Left lobe of liver (tissue), 2 donors: ENCODE measurements around the gene CD200R1. TPM values are rescaled to one million over a fixed set of nuclear protein-coding genes. Genes with fewer than 3 reads are reported as not detected.

Experiments used
- ATAC-seq: fragments of 200-7000 bp; cut with Tn5 transposase; one replicate; pipeline ENCODE4 v1.9.1; 2020; ENCODE audit warnings: mild to moderate bottlenecking, moderate library complexity
- DNase-seq: peaks from one replicate; pipeline ENCODE4 v3.0.0-alpha.2; 2020; ENCODE audit warnings: low spot score
- total RNA-seq: library from RNA; stranded (reverse); gene quantifications from one replicate; pipeline ENCODE4 v1.2.1, GENCODE V29; 2021
- donor health status: DM: no; HTN: no; CAD: no; lungs with moderate emphysema.
- donor health status: DM: no; HTN: yes; CAD: no.

The CD200R1 gene
- total RNA-seq, 1 donor from 2014 or later, result 0.38 TPM

- ATAC-seq, result no peak
Observed at GRCh38 chr3:112894258-112894657, 80.6 kb downstream of the CD200R1 start.

DNA sequence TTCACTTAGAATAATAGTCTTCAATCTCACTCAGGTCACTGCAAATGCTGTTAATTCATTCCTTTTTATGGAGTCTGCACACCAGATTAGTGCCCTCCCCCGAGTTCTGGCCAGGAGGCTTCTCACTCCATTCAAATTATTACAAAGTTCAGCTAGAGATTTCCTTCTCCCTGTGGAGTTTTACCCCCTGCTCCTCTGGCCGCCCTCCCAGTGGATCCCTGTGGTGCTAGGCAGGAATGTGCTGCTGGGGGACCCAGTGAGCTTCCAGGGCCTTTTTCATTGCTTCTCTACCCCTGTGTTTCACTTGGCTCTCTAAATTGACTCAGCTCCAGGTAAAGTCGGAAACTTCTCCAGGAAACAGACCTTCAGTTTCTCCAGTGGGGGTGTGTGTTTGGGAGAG, 85.5 kb downstream of the CD200R1 start:
- ATAC-seq, result no peak

More at GRCh38 chr3:112894258-112894657, 80.6 kb downstream of the CD200R1 start:
- no peak for DNase-seq

GRCh38 chr3:112888381-112889085, 86.4 kb downstream of the CD200R1 start:
- DNase-seq, result no peak
- no peak for ATAC-seq

More for the DNA sequence above, 85.5 kb downstream of the CD200R1 start:
- no peak for DNase-seq

GRCh38 chr3:112884678-112885290, 90.1 kb downstream of the CD200R1 start:
- ATAC-seq, result no peak
- no peak for DNase-seq

- DNase-seq (no peak), ATAC-seq (no peak)
Observed at GRCh38 chr3:112881891-112882290, 93.0 kb downstream of the CD200R1 start.

DNA sequence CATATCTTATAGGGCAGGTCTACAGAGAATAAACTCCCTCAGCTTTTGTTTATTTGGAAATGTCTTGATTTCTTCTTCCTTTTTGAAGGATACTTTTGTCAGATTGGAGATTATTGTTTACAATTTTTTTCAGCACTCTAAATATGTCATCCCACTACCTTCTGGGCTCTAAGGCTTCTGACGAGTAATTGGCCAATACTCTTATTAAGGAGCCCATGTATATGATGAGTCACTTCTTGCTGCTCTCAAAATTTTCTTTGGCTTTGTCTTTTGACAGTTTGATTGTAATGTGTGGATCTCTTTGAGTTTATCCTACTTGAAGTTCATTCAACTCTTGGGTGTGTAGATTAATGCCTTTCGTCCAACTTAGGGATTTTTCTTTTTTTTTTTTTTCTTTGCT, 99.3 kb downstream of the CD200R1 start:
- ATAC-seq (no peak), DNase-seq (no peak)

- ATAC-seq, result no peak
- no peak for DNase-seq
Observed at GRCh38 chr3:112874725-112875124, 100.2 kb downstream of the CD200R1 start.

DNA sequence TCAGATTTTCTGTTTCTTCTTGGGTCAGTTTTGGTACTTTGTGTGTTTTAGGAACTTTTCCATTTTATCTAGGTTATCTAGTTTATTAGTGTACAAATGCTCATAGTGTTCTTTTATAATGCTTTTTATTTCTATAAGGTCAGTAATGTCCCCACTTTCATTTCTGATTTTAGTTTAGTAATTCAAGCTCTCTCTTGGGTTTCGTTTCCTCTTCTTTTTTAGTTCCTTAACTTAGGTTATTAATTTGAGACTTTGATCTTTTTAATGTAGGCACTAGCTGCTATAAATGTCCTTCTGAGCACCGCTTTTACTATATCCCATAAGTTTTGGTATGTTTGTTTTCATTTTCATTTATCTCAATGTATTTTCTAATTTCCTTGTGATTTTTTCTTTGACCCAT, 101.3 kb downstream of the CD200R1 start:
- no peak for ATAC-seq
- no peak for DNase-seq

DNA sequence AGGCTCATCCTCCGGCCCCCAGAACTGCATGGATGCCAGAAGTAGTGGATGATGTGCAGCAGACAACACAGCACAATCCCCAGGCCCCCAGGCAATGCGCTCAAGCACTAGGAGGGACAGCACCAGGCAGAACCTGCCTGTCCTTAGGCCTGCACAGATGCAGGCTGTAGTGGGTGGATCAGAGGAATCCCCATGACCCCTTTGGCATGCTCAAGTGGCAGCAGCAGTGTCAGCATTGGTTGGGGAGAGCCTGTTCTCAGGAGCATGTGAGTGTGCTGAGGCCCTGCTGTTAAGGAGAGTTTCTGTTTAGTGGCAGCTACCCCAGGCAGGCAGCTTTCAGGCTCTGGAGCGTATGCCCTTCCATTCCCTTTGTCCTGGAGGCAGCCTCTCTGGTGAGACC, 103.2 kb downstream of the CD200R1 start:
- DNase-seq, result no peak
- no peak for ATAC-seq

Other genes with a start within 250 kb of the CD200R1 start
- not detected for gene CD200R1L, start 128.2 kb downstream of the CD200R1 start, total RNA-seq
- 7.7 TPM for gene GTPBP8, start 15.9 kb upstream of the CD200R1 start, total RNA-seq
- gene BOC, start 236.5 kb upstream of the CD200R1 start, total RNA-seq, result 0.50 TPM